GM18517 (cell line): ENCODE measurements around the gene KLF1.
"Not testable (repeated sequence)": the region's sequence is repeated elsewhere in the genome, so short reads cannot be mapped to it uniquely, and the experiment has no call there.

Experiments used
- ATAC-seq: cut with Tn5 transposase; IDR thresholded peaks from one replicate; pipeline ENCODE4 v1.9.1; 2021; ENCODE audit warnings: mild to moderate bottlenecking, moderate library complexity; ENCODE audit not compliant: unreplicated experiment

KLF1 gene

DNA sequence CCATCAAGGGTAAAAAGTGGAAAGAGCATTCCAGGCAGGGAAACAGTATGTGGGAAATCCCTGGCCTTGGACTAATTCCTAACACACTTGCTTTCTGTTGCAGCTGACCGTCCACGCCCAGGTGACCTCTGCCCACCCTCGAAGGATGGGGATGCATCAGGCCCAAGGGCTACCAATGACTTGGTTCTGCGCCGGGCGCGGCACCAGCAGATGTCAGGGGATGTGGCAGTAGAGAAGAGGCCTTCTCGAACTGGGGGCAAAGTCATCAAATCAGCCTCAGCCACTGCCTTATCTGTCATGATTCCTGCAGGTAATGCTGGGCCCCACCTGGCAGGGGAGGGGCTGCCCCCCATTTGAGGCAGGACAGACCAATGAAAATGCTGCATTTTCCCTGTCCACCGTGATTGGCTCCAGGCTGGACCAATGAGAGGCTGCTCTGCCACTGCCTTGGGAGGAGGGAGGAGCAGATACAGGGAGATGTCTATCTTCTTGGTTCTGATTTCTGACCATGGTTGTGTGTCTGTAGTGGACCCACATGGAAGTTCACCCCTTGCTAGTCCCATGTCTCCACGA is 18.4 kb downstream of the KLF1 start:
- ATAC-seq = no peak

- no peak for ATAC-seq
Observed at GRCh38 chr19:12867120-12868099, 19.6 kb downstream of the KLF1 start.

DNA sequence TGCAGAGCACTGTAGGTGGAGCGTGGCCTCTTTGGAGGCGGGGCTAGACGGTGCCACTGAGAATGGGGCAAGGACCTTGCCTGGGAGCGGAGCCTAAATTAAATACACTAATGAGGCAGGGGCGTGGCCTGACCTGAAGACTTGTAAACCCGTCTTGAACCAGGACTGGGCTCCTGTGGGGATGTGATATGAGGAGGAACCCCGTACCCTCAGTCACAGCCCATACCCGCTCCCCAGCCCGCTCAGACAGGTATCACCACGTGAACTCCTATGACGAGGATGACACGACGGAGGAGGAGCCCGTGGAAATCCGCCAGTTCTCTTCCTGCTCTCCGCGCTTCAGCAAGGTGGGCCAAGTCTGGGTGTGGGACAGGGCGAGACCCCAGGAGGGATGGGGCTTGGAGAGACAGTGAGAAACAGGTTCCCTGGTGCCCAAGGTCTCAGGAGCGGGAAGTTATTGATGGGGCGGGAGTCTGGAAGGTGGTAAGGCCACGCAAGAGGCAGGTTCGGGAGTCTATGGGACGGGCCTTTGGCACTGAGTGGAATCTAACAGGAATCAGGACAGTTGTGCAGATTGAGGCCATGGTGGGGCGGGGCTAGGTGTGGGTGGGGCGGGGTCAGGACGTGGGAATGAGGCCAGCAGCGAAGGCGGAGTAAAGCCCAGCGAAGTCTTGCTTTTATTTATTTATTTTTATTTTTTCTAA is 20.4 kb downstream of the KLF1 start:
- no peak for ATAC-seq

- no peak for ATAC-seq
Observed at GRCh38 chr19:12865746-12866415, 21.1 kb downstream of the KLF1 start.

DNA sequence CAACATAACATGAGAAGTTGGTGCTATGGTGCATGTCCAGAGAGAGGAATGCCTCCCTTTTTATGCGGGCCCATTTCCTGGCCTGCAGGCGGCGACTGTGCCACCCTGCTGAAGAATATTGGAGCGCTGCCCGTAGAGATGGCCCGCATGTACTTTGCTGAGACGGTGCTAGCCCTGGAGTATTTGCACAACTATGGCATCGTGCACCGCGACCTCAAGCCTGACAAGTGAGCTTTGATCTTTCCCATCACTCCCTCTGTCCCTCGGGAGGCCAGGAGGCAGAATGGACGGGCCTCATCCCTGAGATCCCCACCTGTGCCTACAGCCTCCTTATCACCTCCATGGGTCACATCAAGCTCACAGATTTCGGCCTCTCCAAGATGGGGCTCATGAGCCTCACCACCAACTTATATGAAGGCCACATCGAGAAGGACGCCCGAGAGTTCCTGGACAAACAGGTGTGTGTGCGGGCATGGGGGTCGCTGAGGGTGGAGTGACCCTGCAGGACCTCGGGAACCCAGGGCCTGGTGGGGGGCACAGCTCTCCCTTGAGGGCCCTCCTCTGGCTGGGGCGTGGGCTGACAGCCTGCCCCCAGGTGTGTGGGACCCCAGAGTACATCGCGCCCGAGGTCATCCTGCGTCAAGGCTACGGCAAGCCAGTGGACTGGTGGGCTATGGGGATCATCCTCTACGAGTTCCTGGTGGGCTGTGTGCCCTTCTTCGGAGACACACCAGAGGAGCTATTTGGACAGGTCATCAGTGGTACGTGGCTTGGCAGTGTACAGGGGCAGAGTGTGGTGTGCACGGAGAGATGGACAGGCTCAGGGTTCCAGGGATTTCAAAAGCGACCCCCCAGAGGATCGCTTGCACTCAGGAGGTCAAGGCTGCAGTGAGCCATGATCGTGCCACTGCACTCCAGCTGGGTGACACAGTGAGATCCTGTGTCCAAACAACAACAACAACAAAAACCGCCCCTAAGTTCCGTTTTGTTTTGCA is 22.0 kb downstream of the KLF1 start:
- ATAC-seq = no peak

- ATAC-seq = no peak
Observed at GRCh38 chr19:12864143-12864542, 22.9 kb downstream of the KLF1 start.

GRCh38 chr19:12859546-12859945 is 27.5 kb downstream of the KLF1 start:
- ATAC-seq = no peak

- ATAC-seq = no peak
Observed at GRCh38 chr19:12858041-12858928, 28.7 kb downstream of the KLF1 start.

GRCh38 chr19:12856653-12857052 is 30.3 kb downstream of the KLF1 start:
- ATAC-seq = no peak

DNA sequence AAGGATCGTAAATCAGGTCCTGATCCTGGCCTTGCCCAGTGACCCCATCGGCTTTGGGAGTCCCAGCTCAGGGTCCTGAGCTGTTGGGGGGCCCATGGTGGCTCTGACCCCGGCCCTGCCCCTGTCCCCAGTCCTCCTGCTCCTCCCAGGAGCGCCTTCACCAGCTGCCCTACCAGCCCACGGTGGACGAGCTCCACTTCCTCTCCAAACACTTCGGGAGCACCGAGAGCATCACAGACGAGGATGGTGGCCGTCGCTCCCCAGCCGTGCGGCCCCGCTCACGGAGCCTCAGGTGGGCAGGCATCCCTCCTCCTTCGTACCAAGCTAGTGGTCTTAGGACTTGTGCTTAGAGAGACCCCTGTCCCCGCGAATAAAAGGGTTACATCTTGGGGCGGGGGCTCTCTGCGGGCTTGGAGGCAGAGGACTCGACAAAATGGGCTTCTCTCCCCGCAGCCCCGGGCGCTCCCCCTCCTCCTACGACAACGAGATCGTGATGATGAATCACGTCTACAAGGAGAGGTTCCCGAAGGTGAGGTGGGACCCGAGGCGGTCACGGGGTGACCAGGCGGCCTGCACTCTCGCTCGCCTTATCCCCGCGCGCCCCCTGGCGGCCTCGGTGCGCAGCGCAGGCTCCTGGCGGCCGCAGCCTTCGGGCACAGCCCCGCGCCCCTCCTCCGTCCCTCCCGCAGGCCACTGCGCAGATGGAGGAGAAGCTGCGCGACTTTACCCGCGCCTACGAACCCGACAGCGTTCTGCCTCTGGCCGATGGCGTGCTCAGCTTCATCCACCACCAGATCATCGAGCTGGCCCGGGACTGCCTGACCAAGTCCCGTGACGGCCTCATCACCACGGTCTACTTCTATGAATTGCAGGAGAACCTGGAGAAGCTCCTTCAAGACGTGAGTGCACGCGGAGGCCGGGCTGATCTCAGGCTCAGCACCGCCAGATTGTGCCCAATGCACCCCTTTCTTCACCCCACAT is 39.6 kb downstream of the KLF1 start:
- peak; percentile 59 for ATAC-seq

- ATAC-seq = not testable (repeated sequence)
Observed at GRCh38 chr19:12846613-12847012, 40.4 kb downstream of the KLF1 start.

DNA sequence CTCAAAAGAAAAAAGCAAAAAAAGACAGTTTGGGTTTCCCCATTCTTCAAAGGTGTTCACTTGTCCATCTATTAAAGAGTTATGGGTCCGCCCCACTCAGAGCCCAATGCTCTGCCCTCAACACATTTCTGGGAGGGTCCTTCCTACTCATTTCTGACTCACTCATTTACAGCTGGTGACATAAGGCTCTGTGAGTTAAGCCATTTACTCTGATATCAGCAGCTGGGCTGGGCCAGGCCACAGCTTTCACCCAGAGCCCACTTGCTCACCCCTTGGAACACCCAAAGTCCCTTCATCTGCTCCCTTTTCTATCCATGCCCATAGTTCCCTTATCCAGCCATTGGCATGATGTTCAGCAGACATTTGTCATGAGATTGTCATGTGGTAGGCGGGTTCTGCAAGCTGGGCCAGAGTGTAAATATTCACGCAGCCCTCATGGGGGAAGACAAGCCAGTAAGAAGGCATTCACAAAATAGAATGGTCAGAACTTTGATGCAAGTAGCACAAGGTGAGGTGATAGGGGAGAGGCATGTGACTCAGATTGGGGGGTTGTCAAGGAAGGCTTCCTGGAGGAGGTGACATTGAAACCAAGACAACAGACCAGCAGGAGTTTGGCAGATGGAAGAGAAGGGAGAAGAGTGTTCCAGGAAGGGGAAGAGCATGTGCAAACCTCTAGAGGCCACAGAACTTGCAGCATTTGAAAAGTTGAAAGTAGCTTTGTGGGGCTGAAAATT is 42.8 kb downstream of the KLF1 start:
- ATAC-seq = no peak

DNA sequence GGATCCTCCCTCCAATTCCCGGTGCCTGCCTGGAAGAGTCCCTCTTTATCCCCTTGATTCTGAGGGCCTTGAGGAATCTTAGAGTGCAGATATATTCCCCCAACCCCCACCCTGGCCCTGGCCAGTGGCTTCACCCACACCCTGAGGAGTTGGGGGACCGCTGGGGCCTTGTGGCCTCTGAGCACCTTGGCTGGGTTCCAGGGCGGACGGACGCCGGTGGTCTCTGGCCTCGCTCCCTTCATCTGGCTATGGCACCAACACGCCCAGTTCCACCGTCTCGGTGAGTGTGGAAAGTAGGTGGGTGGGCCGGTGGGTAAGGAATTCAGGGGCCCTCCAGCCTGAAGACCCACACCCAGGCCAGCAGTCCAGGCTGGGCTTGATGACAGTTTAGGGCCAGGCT is 43.7 kb downstream of the KLF1 start:
- no peak for ATAC-seq

- ATAC-seq = no peak
Observed at GRCh38 chr19:12842511-12842910, 44.5 kb downstream of the KLF1 start.

DNA sequence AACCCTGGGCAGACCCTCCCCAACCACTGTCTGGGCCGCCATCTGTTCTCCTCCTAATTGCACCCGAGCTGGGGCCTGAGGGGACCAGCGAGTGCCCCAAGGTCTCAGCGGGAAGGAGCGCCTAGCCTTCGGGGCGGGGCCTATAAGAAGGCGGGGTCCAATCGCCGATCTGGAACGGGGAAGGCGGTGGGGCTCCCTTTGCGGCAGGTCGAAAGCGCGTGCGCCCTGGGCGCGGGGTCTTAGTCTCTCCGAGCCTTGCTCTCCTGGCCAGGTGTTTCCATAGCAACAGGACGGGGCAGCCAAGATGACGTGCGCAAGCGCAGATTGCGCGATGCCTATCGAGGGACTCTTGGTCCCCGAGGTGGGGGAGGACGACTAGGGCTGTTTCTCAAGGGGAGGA is 45.9 kb downstream of the KLF1 start:
- ATAC-seq = no peak

GRCh38 chr19:12840091-12841079 is 46.6 kb downstream of the KLF1 start:
- no peak for ATAC-seq
